ENCODE measurements around the gene BSPRY. TPM values are rescaled to one million over a fixed set of nuclear protein-coding genes. Genes with fewer than 3 reads are reported as not detected.

BSPRY gene
- polyA plus RNA-seq, 1 donor from 2014 or later: not detected

- Histone ChIP-seq H3K9ac (ENCODE audit: low read length) (no peak overlapping the region), H3F3A (ENCODE audit: insufficient read depth, low read length, poor library complexity, severe bottlenecking) (no peaks in the 10 kb centered on the region), H3K4me2 (ENCODE audit: low read length) (no peak overlapping the region), H3K79me2 (replicated peaks; ENCODE audit: insufficient read depth, low read length) (no peaks in the 10 kb centered on the region), H4K20me1 (ENCODE audit: insufficient read depth) (no peaks in the 10 kb centered on the region), H3K36me3 (ENCODE audit: insufficient read depth, low read length) (no peaks in the 10 kb centered on the region), H3K27me3 (ENCODE audit: insufficient read depth, low read depth, low read length) (no peaks in the 10 kb centered on the region), H3K27ac (ENCODE audit: low read length) (no peak overlapping the region), H3K4me3 (ENCODE audit: low read length) (no peak overlapping the region), H2AFZ (ENCODE audit: low read depth, low read length) (no peak overlapping the region), H3K9me3 (ENCODE audit: low read length) (no peaks in the 10 kb centered on the region), H3K9me2 (ENCODE audit: insufficient read depth, low read length) (no peaks in the 10 kb centered on the region)
- no peak for TF ChIP-seq EZH2 (IDR thresholded peaks at IDR 0.05; ENCODE audit: borderline replicate concordance, insufficient read depth, low read length, poor library complexity, severe bottlenecking)
- TF ChIP-seq RAD21 (conservative IDR thresholded peaks at IDR 0.05): no peak
- no peak for TF ChIP-seq SMC3 (conservative IDR thresholded peaks at IDR 0.05; ENCODE audit: poor library complexity)
- TF ChIP-seq MXI1 (conservative IDR thresholded peaks at IDR 0.05; ENCODE audit: poor library complexity, severe bottlenecking): no peak
- no peak for TF ChIP-seq POLR2AphosphoS5 (IDR thresholded peaks at IDR 0.05)
- TF ChIP-seq EP300 (conservative IDR thresholded peaks at IDR 0.05; ENCODE audit: poor library complexity, severe bottlenecking): no peak
- no peak for TF ChIP-seq REST (IDR thresholded peaks at IDR 0.05; ENCODE audit: borderline replicate concordance)
- TF ChIP-seq, protein P1, sequence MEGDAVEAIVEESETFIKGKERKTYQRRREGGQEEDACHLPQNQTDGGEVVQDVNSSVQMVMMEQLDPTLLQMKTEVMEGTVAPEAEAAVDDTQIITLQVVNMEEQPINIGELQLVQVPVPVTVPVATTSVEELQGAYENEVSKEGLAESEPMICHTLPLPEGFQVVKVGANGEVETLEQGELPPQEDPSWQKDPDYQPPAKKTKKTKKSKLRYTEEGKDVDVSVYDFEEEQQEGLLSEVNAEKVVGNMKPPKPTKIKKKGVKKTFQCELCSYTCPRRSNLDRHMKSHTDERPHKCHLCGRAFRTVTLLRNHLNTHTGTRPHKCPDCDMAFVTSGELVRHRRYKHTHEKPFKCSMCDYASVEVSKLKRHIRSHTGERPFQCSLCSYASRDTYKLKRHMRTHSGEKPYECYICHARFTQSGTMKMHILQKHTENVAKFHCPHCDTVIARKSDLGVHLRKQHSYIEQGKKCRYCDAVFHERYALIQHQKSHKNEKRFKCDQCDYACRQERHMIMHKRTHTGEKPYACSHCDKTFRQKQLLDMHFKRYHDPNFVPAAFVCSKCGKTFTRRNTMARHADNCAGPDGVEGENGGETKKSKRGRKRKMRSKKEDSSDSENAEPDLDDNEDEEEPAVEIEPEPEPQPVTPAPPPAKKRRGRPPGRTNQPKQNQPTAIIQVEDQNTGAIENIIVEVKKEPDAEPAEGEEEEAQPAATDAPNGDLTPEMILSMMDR (IDR thresholded peaks at IDR 0.05; ENCODE audit: poor library complexity, severe bottlenecking): no peak
- no peak for TF ChIP-seq TAF1 (IDR thresholded peaks at IDR 0.05; ENCODE audit: low read depth)
These were observed 11.0 kb downstream of the BSPRY start for GRCh38 chr9:113360242-113360842.

DNA sequence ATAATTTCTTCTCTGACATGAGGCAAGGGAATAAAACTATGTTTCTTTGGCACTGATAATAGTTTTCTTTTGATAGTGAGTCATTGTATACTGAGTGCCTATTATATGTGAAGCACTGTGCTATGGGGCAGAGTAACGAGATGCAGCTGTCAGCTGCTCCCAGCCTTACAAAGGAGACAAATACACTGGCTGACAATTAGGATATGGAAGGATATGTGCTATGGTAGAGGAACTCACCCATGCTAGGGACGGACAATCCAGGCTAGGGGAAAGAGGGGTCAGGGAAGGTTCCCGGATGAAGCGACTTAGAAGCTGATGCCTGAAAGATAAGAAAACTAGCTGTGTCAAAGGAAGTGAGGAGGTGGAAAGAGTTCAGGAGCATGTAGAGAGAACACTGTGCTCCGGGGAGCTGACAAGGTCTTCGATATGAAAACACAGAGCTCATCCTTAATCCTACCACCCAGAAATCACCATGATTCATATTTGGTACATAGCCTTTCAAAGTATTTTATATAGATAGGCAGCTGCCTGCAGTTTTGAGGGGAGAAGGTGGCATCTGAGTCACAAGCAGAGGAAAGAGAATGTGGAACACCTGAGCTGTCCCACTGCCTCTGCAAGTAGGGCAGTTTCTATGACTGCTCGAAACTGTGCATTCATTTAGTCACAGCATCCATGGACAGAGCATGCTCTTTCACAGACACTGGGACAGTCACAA is 12.1 kb downstream of the BSPRY start:
- no peak overlapping the region for H3K9ac ChIP-seq (ENCODE audit: low read length)
- no peaks in the 10 kb centered on the region for H3K9me2 ChIP-seq (ENCODE audit: insufficient read depth, low read length)
- TF ChIP-seq, protein P1 (IDR thresholded peaks at IDR 0.05; ENCODE audit: poor library complexity, severe bottlenecking): no peak
- TF ChIP-seq SMC3 (conservative IDR thresholded peaks at IDR 0.05; ENCODE audit: poor library complexity) (no peak), TAF1 (IDR thresholded peaks at IDR 0.05; ENCODE audit: low read depth) (no peak), RAD21 (conservative IDR thresholded peaks at IDR 0.05) (no peak), REST (IDR thresholded peaks at IDR 0.05; ENCODE audit: borderline replicate concordance) (no peak), POLR2AphosphoS5 (IDR thresholded peaks at IDR 0.05) (no peak), MXI1 (conservative IDR thresholded peaks at IDR 0.05; ENCODE audit: poor library complexity, severe bottlenecking) (no peak), EP300 (conservative IDR thresholded peaks at IDR 0.05; ENCODE audit: poor library complexity, severe bottlenecking) (no peak), EZH2 (IDR thresholded peaks at IDR 0.05; ENCODE audit: borderline replicate concordance, insufficient read depth, low read length, poor library complexity, severe bottlenecking) (no peak)
- H3K27me3 ChIP-seq (ENCODE audit: insufficient read depth, low read depth, low read length): no peaks in the 10 kb centered on the region
- no peaks in the 10 kb centered on the region for H3K36me3 ChIP-seq (ENCODE audit: insufficient read depth, low read length)
- no peak overlapping the region for H2AFZ ChIP-seq (ENCODE audit: low read depth, low read length)
- no peak overlapping the region for H3K27ac ChIP-seq (ENCODE audit: low read length)
- no peaks in the 10 kb centered on the region for H4K20me1 ChIP-seq (ENCODE audit: insufficient read depth)
- H3K4me2 ChIP-seq (ENCODE audit: low read length): no peak overlapping the region
- H3K4me3 ChIP-seq (ENCODE audit: low read length): no peak overlapping the region
- no peaks in the 10 kb centered on the region for H3K79me2 ChIP-seq (replicated peaks; ENCODE audit: insufficient read depth, low read length)
- H3K9me3 ChIP-seq (ENCODE audit: low read length): no peaks in the 10 kb centered on the region
- no peaks in the 10 kb centered on the region for H3F3A ChIP-seq (ENCODE audit: insufficient read depth, low read length, poor library complexity, severe bottlenecking)

Measured in neural cell (in vitro differentiated cells).